Esophagus muscularis mucosa (tissue), 4 donors: ENCODE results near the gene COL11A1. TPM values are rescaled to one million over a fixed set of nuclear protein-coding genes. Genes with fewer than 3 reads are reported as not detected.
"Not testable (repeated sequence)": the region's sequence is repeated elsewhere in the genome, so short reads cannot be mapped to it uniquely, and the experiment has no call there.

Experiments
- DNase-seq: peaks from one replicate; pipeline ENCODE4 v3.0.0-alpha.2; 2017; ENCODE audit errors: extremely low spot score
- H3K27ac ChIP-seq, 4 donors: fragments of 200-600 bp; sonication (generic); replicated peaks in 1 of 4; 1 replicate in 3 of 4; 2 replicates in 1 of 4; pipeline ENCODE4 v1.5.1; 2016 to 2019; ENCODE audit warnings: mild to moderate bottlenecking in 1 of 4
- H3K27me3 ChIP-seq, 4 donors: fragments of 200-600 bp; sonication (generic); one replicate each; pipeline versions ENCODE4 v1.5.1 to v1.6.0; 2016 to 2019
- H3K36me3 ChIP-seq, 4 donors: fragments of 200-600 bp; sonication (generic); one replicate each; pipeline ENCODE4 v1.5.1; 2016 to 2019
- H3K4me1 ChIP-seq, 4 donors: fragments of 200-600 bp; sonication (generic); one replicate each; pipeline ENCODE4 v1.5.1; 2016 to 2019
- H3K4me3 ChIP-seq, 4 donors: fragments of 200-600 bp; sonication (generic); 1 replicate in 2 of 4; 2 replicates in 2 of 4; pipeline ENCODE4 v1.5.1; 2016 to 2019; ENCODE audit warnings: mild to moderate bottlenecking in 4 of 4, moderate library complexity in 1 of 4
- H3K9me3 ChIP-seq, 4 donors: fragments of 200-600 bp; sonication (generic); 1 replicate in 3 of 4; 2 replicates in 1 of 4; pipeline ENCODE4 v1.5.1; 2016 to 2019
- CTCF ChIP-seq, 3 experiments: fragments of 200-600 bp in 2 of 3; fragments of 450-650 bp in 1 of 3; sonication (generic) in 2 of 3; IDR thresholded peaks; one replicate each; pipeline ENCODE4 v1.5.1; 2017 to 2019; ENCODE audit warnings: antibody characterized with exemption in 3 of 3, mild to moderate bottlenecking in 2 of 3, moderate library complexity in 1 of 3
- EP300 ChIP-seq: sonication (generic); formaldehyde crosslinking; IDR thresholded peaks from one replicate; pipeline ENCODE4 v1.6.1; 2017; ENCODE audit warnings: antibody characterized with exemption
- POLR2A ChIP-seq: fragments of 450-650 bp; IDR thresholded peaks from one replicate; pipeline ENCODE4 v1.6.1; 2017; ENCODE audit warnings: antibody characterized with exemption, moderate library complexity, mild to moderate bottlenecking, low read depth
- POLR2AphosphoS5 ChIP-seq, 2 donors: sonication (generic); formaldehyde crosslinking; IDR thresholded peaks; one replicate each; pipeline ENCODE4 v1.6.1; 2017; ENCODE audit warnings: antibody characterized with exemption in 2 of 2
- WGBS: methylation state at CpG from one replicate; pipeline ENCODE4 v1.1.5; 2018; 5-methylcytosine and 5-hydroxymethylcytosine counted together
- intact Hi-C: fragments of 100-400 bp; cut with DNase I; formaldehyde crosslinking; loops from one replicate; pipeline ENCODE4 v1.15.1; 2023
- total RNA-seq, 4 donors: library from RNA; depleted of rRNA; stranded (reverse); fragments of >200 nt; gene quantifications; one replicate each; pipeline versions ENCODE4 v1.1.0 to v1.2.1, GENCODE V29; 2016

COL11A1 gene
- total RNA-seq, 4 donors from 2014 or later: 0.06 to 0.17 (median 0.11) TPM; not detected in 1

- Histone ChIP-seq H3K9me3 (no peaks in the 10 kb centered on the region), H3K27me3 (no peaks in the 10 kb centered on the region), H3K36me3 (no peaks in the 10 kb centered on the region), H3K4me3 (no peak overlapping the region), H3K27ac (no peak overlapping the region), H3K4me1 (no peaks in the 10 kb centered on the region)
- DNase-seq: no peak
- intact Hi-C loops: no loop called here
- no peak for TF ChIP-seq POLR2AphosphoS5 (IDR thresholded peaks at IDR 0.05)
- no peak for TF ChIP-seq POLR2A
- TF ChIP-seq CTCF (IDR thresholded peaks at IDR 0.05): no peak
- TF ChIP-seq EP300: no peak
- 46% methylated on average over 2 of the region's 2 CpGs for WGBS
Measured at GRCh38 chr1:103069201-103069600, 39.1 kb downstream of the COL11A1 start.

- H3K27ac ChIP-seq: no peak overlapping the region
- H3K36me3 ChIP-seq: no peaks in the 10 kb centered on the region
- no peaks in the 10 kb centered on the region for H3K9me3 ChIP-seq
- H3K4me1 ChIP-seq: no peaks in the 10 kb centered on the region
- 61% methylated on average over 2 of the region's 2 CpGs for WGBS
- no peaks in the 10 kb centered on the region for H3K27me3 ChIP-seq
- no peak overlapping the region for H3K4me3 ChIP-seq
- DNase-seq: no peak
- no peak for TF ChIP-seq POLR2AphosphoS5 (IDR thresholded peaks at IDR 0.05)
- intact Hi-C loops: no loop called here
Measured at GRCh38 chr1:103063921-103064320, 44.4 kb downstream of the COL11A1 start.

- DNase-seq: no peak
- Histone ChIP-seq H3K9me3 (no peaks in the 10 kb centered on the region), H3K27me3 (no peaks in the 10 kb centered on the region), H3K4me1 (no peaks in the 10 kb centered on the region), H3K4me3 (no peak overlapping the region), H3K36me3 (no peaks in the 10 kb centered on the region), H3K27ac (no peak overlapping the region)
- intact Hi-C loops: no loop called here
- TF ChIP-seq EP300 (no peak), CTCF (IDR thresholded peaks at IDR 0.05) (no peak), POLR2AphosphoS5 (IDR thresholded peaks at IDR 0.05) (no peak), POLR2A (no peak)
Measured at GRCh38 chr1:103058391-103058790, 49.9 kb downstream of the COL11A1 start.

GRCh38 chr1:103056423-103056822, 51.9 kb downstream of the COL11A1 start:
- Histone ChIP-seq H3K4me1 (no peaks in the 10 kb centered on the region), H3K9me3 (no peaks in the 10 kb centered on the region), H3K27ac (no peak overlapping the region), H3K27me3 (no peaks in the 10 kb centered on the region), H3K36me3 (no peaks in the 10 kb centered on the region), H3K4me3 (no peak overlapping the region)
- TF ChIP-seq CTCF (IDR thresholded peaks at IDR 0.05) (no peak), POLR2AphosphoS5 (IDR thresholded peaks at IDR 0.05) (no peak), EP300 (no peak), POLR2A (no peak)
- 88% methylated on average over 1 of the region's 1 CpG for WGBS
- intact Hi-C loops: no loop called here
- no peak for DNase-seq

GRCh38 chr1:103028110-103028509, 80.2 kb downstream of the COL11A1 start:
- not testable (repeated sequence) for H3K27ac ChIP-seq

GRCh38 chr1:103025858-103026409, 82.4 kb downstream of the COL11A1 start:
- Histone ChIP-seq H3K36me3 (no peaks in the 10 kb centered on the region), H3K27ac (no peak overlapping the region), H3K4me1 (no peaks in the 10 kb centered on the region), H3K4me3 (no peak overlapping the region), H3K27me3 (no peaks in the 10 kb centered on the region), H3K9me3 (no peaks in the 10 kb centered on the region)
- intact Hi-C loops: no loop called here
- DNase-seq: no peak
- TF ChIP-seq POLR2A (no peak), EP300 (no peak), POLR2AphosphoS5 (IDR thresholded peaks at IDR 0.05) (no peak), CTCF (IDR thresholded peaks at IDR 0.05) (no peak)
- 40% methylated on average over 5 of the region's 5 CpGs for WGBS

More at GRCh38 chr1:103028110-103028509, 80.2 kb downstream of the COL11A1 start:
- intact Hi-C loops, H3K4me3 ChIP-seq, H3K4me1 ChIP-seq, H3K9me3 ChIP-seq, H3K27me3 ChIP-seq, H3K36me3 ChIP-seq, DNase-seq: not testable (repeated sequence)
- 92% methylated on average over 13 of the region's 13 CpGs for WGBS
